Measurements from ENCODE around the gene CCHCR1. TPM values are rescaled to one million over a fixed set of nuclear protein-coding genes. Genes with fewer than 3 reads are reported as not detected.
A peak's percentile ranks its signal among the peaks of the same experiment; 100 is the strongest.

CCHCR1 gene
- total RNA-seq, 2 experiments from 2014 or later: 40.0 to 44.5 TPM

DNA sequence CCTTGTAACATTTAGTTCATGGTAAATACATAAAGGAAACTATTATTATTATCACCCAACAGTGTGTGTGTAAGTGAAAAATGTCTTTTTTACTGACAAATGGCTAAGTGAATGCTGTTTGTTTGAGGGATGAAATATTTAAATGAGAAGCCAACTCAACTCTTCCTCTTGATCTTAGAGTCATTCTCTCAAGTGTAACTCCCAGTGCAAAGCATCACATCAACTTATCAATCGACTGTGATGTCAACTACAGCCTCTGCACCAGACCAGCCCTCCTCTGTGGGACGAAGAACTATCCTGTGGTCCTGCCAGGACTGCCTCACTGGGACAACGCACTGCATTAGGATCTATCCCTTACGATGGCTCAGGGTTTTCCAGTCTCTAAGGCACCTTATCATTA, 50.5 kb downstream of the CCHCR1 start:
- Mint-ChIP-seq H3K4me3 (no peak overlapping the region), H3K36me3 (ENCODE audit: low read depth) (no peaks in the 10 kb centered on the region), H3K27ac (no peak overlapping the region), H3K27me3 (ENCODE audit: low read depth) (no peaks in the 10 kb centered on the region), H3K9me3 (no peaks in the 10 kb centered on the region), H3K4me1 (ENCODE audit: low read depth) (peaks cover 3% of the 10 kb centered on the region)
- intact Hi-C loops (cut with micrococcal nuclease): no loop called here
- CTCF ChIA-PET: no interaction called here
- no peak for DNase-seq

DNA sequence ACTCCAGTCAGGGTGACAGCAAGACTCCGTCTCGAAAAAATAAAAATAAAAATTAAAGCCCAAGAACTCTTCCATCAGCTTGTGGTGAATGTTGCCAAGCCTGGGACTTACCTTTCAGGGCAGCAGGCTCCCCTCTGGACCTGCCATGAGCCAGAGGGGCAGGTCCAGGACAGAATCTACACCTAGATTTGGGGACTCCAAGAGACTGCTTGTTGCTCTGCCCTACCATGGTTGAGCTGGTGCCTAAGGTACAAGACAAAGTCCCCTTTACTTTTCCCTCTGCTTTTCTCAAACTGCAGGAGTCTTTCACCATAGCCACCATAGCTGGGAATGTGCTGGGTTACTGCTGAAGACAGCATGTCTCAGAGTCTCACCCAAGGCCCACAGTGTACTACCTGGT, 54.5 kb downstream of the CCHCR1 start:
- Mint-ChIP-seq H3K36me3 (ENCODE audit: low read depth) (no peaks in the 10 kb centered on the region), H3K9me3 (no peaks in the 10 kb centered on the region), H3K4me3 (no peak overlapping the region), H3K27ac (no peak overlapping the region), H3K27me3 (ENCODE audit: low read depth) (no peaks in the 10 kb centered on the region), H3K4me1 (ENCODE audit: low read depth) (peaks cover 4% of the 10 kb centered on the region)
- CTCF ChIA-PET: interaction anchor here (1.1 kb wide), 1 partner anchor 23 kb away, joined by 3 read pairs; no protein-coding TSS in a partner anchor
- intact Hi-C loops (cut with micrococcal nuclease): no loop called here
- no peak for DNase-seq

GRCh38 chr6:31098449-31098938, 59.1 kb downstream of the CCHCR1 start:
- no peak overlapping the region for H3K27ac Mint-ChIP-seq
- intact Hi-C loops (cut with micrococcal nuclease): no loop called here
- no peak for DNase-seq
- no peak overlapping the region for H3K4me3 Mint-ChIP-seq
- no peaks in the 10 kb centered on the region for H3K9me3 Mint-ChIP-seq
- H3K27me3 Mint-ChIP-seq (ENCODE audit: low read depth): no peaks in the 10 kb centered on the region
- H3K36me3 Mint-ChIP-seq (ENCODE audit: low read depth): no peaks in the 10 kb centered on the region
- peaks cover 39% of the 10 kb centered on the region for H3K4me1 Mint-ChIP-seq (ENCODE audit: low read depth)
- CTCF ChIA-PET: no interaction called here

DNA sequence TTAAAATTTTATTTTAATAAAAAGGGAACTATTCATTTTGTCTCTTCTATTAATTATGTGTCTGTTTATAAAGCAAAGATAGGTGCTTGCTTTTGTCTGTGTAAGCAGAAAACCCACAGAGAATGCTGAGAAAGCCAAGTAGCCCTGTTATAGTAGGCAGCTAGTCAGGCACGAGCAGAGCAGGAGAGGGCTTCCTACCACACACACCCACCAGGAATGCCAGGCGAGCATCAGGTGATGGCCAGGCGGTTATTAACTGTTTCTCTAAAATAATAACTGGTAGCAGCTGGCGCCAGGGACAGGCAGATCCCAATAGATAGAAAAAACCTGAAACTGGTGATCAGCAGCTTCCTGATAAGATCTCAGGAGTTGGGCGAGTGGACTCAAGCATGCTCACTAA, 60.9 kb downstream of the CCHCR1 start:
- H3K27me3 Mint-ChIP-seq (ENCODE audit: low read depth): no peaks in the 10 kb centered on the region
- intact Hi-C loops (cut with micrococcal nuclease): no loop called here

DNA sequence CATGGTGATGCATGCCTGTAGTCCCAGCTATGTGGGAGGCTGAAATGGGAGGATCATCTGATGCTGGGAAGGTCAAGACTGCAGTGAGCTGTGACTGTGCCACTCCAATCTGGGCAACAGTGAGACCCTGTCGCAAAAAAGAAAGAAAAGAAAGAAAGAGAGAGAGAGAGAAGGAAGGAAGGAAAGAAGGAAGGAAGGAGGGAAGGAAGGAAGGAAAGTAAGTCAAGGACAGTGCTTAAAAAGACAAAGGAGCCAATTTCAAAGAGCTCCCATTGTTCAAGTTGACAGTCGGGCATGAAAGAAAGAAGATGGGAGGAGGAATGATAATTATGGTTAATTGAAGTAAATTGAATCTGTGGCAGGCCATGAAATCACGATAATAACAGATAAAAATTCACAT, 61.4 kb downstream of the CCHCR1 start:
- intact Hi-C loops (cut with micrococcal nuclease): no loop called here
- Mint-ChIP-seq H3K4me3 (no peak overlapping the region), H3K27ac (no peak overlapping the region), H3K9me3 (no peaks in the 10 kb centered on the region), H3K4me1 (ENCODE audit: low read depth) (peaks cover 36% of the 10 kb centered on the region), H3K36me3 (ENCODE audit: low read depth) (no peaks in the 10 kb centered on the region), H3K27me3 (ENCODE audit: low read depth) (no peaks in the 10 kb centered on the region)
- CTCF ChIA-PET: no interaction called here
- no peak for DNase-seq

More for the DNA sequence above, 60.9 kb downstream of the CCHCR1 start:
- H3K27ac Mint-ChIP-seq: no peak overlapping the region
- H3K4me1 Mint-ChIP-seq (ENCODE audit: low read depth): peaks cover 36% of the 10 kb centered on the region
- CTCF ChIA-PET: interaction anchor here (0.7 kb wide), 1 partner anchor 11 kb away, joined by 3 read pairs; no protein-coding TSS in a partner anchor
- no peak overlapping the region for H3K4me3 Mint-ChIP-seq
- H3K36me3 Mint-ChIP-seq (ENCODE audit: low read depth): no peaks in the 10 kb centered on the region
- DNase-seq: no peak
- H3K9me3 Mint-ChIP-seq: no peaks in the 10 kb centered on the region

GRCh38 chr6:31094389-31094881, 63.2 kb downstream of the CCHCR1 start:
- intact Hi-C loops (cut with micrococcal nuclease): no loop called here
- H3K4me1 Mint-ChIP-seq (ENCODE audit: low read depth): peaks cover 36% of the 10 kb centered on the region
- peak overlapping the region; percentile 81 for H3K27ac Mint-ChIP-seq
- CTCF ChIA-PET: interaction anchor here (0.8 to 5.7 kb wide), 5 partner anchors 9 to 133 kb away, joined by 3 to 31 read pairs (median 3); no protein-coding TSS in a partner anchor
- H3K27me3 Mint-ChIP-seq (ENCODE audit: low read depth): no peaks in the 10 kb centered on the region
- no peaks in the 10 kb centered on the region for H3K9me3 Mint-ChIP-seq
- DNase-seq: peak; percentile 75
- no peaks in the 10 kb centered on the region for H3K36me3 Mint-ChIP-seq (ENCODE audit: low read depth)
- no peak overlapping the region for H3K4me3 Mint-ChIP-seq

GRCh38 chr6:31092769-31093505, 64.7 kb downstream of the CCHCR1 start:
- intact Hi-C loops (cut with micrococcal nuclease): no loop called here
- Mint-ChIP-seq H3K4me1 (ENCODE audit: low read depth) (peaks cover 35% of the 10 kb centered on the region), H3K9me3 (no peaks in the 10 kb centered on the region), H3K36me3 (ENCODE audit: low read depth) (no peaks in the 10 kb centered on the region), H3K27ac (no peak overlapping the region), H3K4me3 (no peak overlapping the region), H3K27me3 (ENCODE audit: low read depth) (no peaks in the 10 kb centered on the region)
- CTCF ChIA-PET: interaction anchor here (0.7 to 5.7 kb wide), 3 partner anchors 13 to 52 kb away, joined by 3 to 31 read pairs (median 4); no protein-coding TSS in a partner anchor
- DNase-seq: no peak

Other genes starting within 250 kb of the CCHCR1 start
- gene GTF2H4, start 249.6 kb downstream of the CCHCR1 start, total RNA-seq: 10 to 100 TPM; 33.3 to 42.4 TPM
- gene VARS2, start 243.6 kb downstream of the CCHCR1 start, total RNA-seq: 10 to 100 TPM; 78.1 to 82.8 TPM
- not detected for gene SFTA2, start 225.6 kb downstream of the CCHCR1 start, total RNA-seq
- not detected for gene MUCL3, start 216.8 kb downstream of the CCHCR1 start, total RNA-seq
- not detected for gene MUC21, start 174.1 kb downstream of the CCHCR1 start, total RNA-seq
- not detected for gene MUC22, start 147.3 kb downstream of the CCHCR1 start, total RNA-seq
- not detected for gene C6orf15, start 45.2 kb downstream of the CCHCR1 start, total RNA-seq
- gene PSORS1C1, start 43.0 kb downstream of the CCHCR1 start, total RNA-seq: under 1 TPM; 0.29 to 0.40 TPM
- gene CDSN, start 37.4 kb downstream of the CCHCR1 start, total RNA-seq: not detected
- gene PSORS1C2, start 18.7 kb downstream of the CCHCR1 start, total RNA-seq: not detected
- gene TCF19, start 787 bp upstream of the CCHCR1 start, total RNA-seq: 10 to 100 TPM; 72.0 to 73.3 TPM
- gene POU5F1, start 12.9 kb upstream of the CCHCR1 start, total RNA-seq: under 1 TPM in 1 of 2 experiments, not detected in 1; 0.48 TPM
- gene HLA-C, start 114.3 kb upstream of the CCHCR1 start, total RNA-seq: 1,000 to 10,000 TPM; 1,018 to 1,049 TPM
- 1,000 to 10,000 TPM; 3,225 to 3,295 TPM for gene HLA-B, start 199.4 kb upstream of the CCHCR1 start, total RNA-seq
- gene MICA, start 245.8 kb upstream of the CCHCR1 start, total RNA-seq: 10 to 100 TPM; 10.2 to 10.4 TPM